IPS-18c (cell line): ENCODE results near the gene SUPT3H.

Experiments
- H3K4me3 ChIP-seq: 2 replicates; pipeline ENCODE4 v1.7.0; 2013; ENCODE audit warnings: low read depth, mild to moderate bottlenecking, low read length, moderate library complexity; ENCODE audit not compliant: insufficient read depth
- H3K9me3 ChIP-seq: one replicate; pipeline ENCODE4 v1.6.1; 2013; ENCODE audit warnings: mild to moderate bottlenecking, low read length, moderate library complexity; ENCODE audit not compliant: control insufficient read depth, insufficient read depth

Gene SUPT3H

DNA sequence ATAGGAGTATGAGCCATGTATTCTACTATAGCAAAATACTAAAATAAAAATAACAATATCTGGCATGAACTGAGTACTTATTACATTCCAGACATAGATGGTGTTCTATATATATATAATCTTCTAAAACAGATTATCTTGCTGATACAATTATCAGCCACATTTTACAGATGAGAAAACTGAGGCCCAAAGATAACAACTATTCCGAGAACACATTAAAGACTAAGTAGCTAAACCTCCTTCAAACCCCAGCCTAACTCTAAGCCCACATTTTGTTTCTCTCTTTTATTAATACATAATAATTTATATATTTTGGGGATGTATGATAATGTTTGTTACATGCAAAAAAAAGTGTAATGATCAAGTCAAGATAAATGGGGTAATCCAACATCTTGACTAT, 148.3 kb downstream of the SUPT3H start:
- no peaks in the 10 kb centered on the region for H3K9me3 ChIP-seq

DNA sequence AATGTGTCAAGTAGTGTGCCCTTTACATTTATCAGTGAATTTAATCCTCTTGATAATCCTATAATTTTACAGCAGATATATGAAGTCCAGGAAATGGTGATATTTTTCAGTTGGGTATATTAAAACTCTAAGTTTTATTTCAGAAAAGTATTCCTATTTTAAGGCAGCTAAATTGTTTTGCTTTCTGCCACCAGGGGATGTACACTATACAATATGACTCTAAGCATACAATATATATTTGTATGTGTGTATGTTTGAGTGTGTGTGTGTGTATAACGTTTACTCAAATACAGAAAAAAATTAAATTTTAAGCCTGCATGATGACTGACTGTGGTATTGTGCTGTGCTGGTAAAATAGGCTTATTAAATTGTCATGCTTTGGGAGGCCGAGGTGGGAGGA, 151.7 kb downstream of the SUPT3H start:
- Histone ChIP-seq H3K4me3 (no peak overlapping the region), H3K9me3 (no peaks in the 10 kb centered on the region)

More for the DNA sequence above, 148.3 kb downstream of the SUPT3H start:
- H3K4me3 ChIP-seq: no peak overlapping the region

DNA sequence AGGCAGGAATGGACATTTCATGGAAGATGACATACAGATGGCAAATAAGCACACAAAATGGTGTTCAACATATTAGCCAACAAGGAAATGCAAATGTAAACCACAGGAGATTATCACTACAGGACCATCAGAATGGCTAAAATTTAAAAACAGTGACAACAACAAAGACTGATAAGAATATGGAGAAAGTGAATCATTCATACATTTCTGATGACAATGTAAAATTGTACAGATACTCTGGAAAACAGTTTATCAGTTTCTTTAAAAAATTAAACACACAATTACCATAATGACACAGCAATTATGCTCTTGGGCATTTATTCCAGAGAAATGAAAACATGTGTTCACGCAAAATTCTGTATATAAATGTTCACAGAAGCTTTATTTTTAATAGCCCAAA, 155.4 kb downstream of the SUPT3H start:
- Histone ChIP-seq H3K4me3 (no peak overlapping the region), H3K9me3 (no peaks in the 10 kb centered on the region)

- H3K4me3 ChIP-seq: no peak overlapping the region
- H3K9me3 ChIP-seq: no peaks in the 10 kb centered on the region
Observed at GRCh38 chr6:45215759-45216158, 162.0 kb downstream of the SUPT3H start.

DNA sequence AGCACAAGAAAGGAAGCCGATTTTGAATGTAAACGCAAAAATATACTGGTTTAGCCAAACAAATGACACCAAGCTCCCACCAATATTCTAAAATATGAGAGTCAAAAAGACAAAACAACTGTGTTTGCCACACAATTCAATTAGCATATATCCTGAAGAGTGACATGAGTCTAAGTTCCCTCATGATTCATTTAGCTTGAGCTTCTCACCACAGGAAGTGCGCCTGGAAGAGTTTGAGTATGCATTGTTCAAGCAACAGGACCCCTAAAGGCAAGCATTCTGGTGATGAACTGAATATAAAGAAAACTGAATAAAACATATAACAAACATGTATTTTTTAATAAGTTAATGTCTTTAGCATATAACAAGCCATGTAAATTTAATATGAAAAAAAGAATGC, 164.8 kb downstream of the SUPT3H start:
- Histone ChIP-seq H3K4me3 (no peak overlapping the region), H3K9me3 (peaks cover 5% of the 10 kb centered on the region)

DNA sequence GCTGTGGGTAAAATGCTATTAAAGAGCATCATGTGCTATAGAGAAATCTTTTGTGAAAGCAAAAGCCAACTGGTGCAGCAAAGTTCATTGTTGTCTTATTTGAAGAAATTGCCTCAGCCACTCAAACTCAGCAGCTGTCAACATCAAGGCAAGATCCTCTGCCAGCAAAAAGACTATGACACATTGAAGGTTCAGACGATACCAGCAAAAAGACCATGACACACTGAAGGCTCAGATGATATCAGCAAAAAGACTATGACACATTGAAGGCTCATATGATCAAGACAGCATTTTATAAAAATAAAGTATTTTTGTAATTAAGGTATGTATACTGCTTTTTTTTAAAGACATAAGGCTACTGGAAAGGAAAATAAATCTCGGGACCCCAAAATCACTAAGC, 168.0 kb downstream of the SUPT3H start:
- H3K4me3 ChIP-seq: no peak overlapping the region
- peaks cover 5% of the 10 kb centered on the region for H3K9me3 ChIP-seq

- Histone ChIP-seq H3K9me3 (peaks cover 5% of the 10 kb centered on the region), H3K4me3 (no peak overlapping the region)
Observed at GRCh38 chr6:45206793-45207492, 170.8 kb downstream of the SUPT3H start.

DNA sequence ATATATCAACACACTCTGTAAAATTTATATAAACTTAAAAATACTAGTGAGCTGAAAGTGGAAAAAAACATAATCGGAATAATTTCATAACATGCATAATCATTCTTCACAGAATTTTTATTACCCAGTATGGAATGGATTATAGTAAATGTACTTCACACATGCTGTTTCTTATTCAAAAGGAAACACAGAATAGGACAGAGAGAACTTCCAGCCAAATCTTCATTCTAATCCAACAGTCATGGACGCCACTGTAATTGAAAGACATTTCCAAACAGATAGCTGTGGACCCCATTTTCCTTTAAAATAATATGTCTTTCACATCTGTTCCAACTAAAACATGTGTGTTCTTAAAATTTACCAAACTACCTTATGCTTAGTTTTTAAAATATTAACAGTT, 176.2 kb downstream of the SUPT3H start:
- Histone ChIP-seq H3K4me3 (no peak overlapping the region), H3K9me3 (no peaks in the 10 kb centered on the region)

DNA sequence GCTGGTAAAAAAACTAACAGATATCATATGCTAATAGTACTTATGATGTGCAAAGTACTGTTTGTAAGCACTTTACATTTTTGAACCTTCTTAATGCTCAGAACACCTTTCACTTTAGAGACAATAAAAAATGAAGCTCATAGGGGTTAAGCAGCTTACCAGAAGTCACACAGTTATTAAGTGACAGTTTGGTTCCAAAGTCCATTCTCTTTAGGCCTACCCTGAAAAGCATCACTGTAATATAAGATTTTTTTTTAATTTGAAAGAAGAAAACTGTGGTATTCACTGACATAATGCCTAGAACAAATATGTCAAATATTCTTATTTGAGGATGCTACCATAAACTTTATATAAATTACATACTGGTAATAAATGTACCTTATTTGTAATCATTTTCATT, 177.2 kb downstream of the SUPT3H start:
- Histone ChIP-seq H3K9me3 (no peaks in the 10 kb centered on the region), H3K4me3 (no peak overlapping the region)

GRCh38 chr6:45199554-45199953, 178.2 kb downstream of the SUPT3H start:
- H3K4me3 ChIP-seq: no peak overlapping the region
- H3K9me3 ChIP-seq: no peaks in the 10 kb centered on the region

DNA sequence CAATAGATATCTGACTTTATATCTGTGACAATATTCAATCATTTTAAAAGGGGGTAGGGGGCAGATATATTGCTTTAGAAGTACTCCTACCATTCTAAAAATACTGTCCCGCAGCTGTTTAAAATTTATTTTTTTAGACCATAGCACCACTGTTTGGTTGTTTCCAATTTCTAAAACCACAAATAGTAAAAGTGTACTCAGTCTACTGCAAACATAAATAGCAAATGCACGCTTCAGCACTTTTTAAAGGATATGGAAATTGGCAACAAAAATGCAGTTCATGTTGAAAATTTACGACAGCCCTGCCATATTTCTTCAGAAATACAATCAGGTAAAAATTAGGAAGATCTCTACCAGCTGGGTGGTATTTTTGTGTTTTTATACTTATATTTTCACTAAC, 181.6 kb downstream of the SUPT3H start:
- Histone ChIP-seq H3K9me3 (no peaks in the 10 kb centered on the region), H3K4me3 (no peak overlapping the region)

- no peaks in the 10 kb centered on the region for H3K9me3 ChIP-seq
- H3K4me3 ChIP-seq: no peak overlapping the region
Observed at GRCh38 chr6:45195137-45195536, 182.6 kb downstream of the SUPT3H start.

GRCh38 chr6:45192556-45192955, 185.2 kb downstream of the SUPT3H start:
- H3K4me3 ChIP-seq: no peak overlapping the region
- H3K9me3 ChIP-seq: no peaks in the 10 kb centered on the region

GRCh38 chr6:45191414-45191813, 186.3 kb downstream of the SUPT3H start:
- H3K9me3 ChIP-seq: no peaks in the 10 kb centered on the region
- H3K4me3 ChIP-seq: no peak overlapping the region

DNA sequence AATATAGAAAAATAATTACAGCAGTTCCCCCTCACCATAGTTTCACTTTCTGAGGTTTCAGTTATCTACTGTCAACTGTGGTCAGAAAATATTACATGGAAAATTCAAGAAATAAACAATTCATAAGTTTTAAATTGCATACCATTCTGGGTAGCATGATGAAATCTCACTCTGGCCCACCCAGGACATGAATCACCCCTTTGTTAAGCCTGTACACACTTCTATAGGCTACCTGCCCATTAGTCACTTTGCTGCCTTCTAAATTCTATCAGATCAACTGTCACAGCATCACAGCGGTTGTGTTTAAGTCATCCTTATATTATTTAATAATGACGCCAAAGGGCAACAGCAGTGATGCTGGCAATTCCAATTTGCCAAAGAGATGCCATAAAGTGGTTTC, 189.9 kb downstream of the SUPT3H start:
- H3K4me3 ChIP-seq: no peak overlapping the region
- H3K9me3 ChIP-seq: no peaks in the 10 kb centered on the region

- no peaks in the 10 kb centered on the region for H3K9me3 ChIP-seq
- H3K4me3 ChIP-seq: no peak overlapping the region
Observed at GRCh38 chr6:45185403-45186251, 192.1 kb downstream of the SUPT3H start.

DNA sequence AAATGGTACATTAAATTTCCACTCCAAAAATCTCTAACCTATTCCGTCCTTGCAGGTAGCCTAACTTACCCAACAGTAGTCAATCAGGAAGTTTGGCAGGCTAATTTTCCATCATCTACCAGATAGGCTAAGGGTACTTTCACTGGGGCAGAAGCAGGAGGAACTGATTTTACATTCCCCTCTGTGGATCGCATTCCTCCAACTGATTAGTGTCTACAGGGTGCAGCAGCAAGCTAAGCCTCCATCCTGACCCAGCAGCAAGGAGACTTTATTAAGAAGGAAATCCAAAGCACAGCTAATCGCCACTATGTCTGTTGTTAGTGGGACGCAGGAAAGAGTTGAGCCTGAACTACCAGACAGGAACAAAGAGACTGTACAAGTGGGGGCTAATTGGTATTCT, 192.8 kb downstream of the SUPT3H start:
- no peak overlapping the region for H3K4me3 ChIP-seq

DNA sequence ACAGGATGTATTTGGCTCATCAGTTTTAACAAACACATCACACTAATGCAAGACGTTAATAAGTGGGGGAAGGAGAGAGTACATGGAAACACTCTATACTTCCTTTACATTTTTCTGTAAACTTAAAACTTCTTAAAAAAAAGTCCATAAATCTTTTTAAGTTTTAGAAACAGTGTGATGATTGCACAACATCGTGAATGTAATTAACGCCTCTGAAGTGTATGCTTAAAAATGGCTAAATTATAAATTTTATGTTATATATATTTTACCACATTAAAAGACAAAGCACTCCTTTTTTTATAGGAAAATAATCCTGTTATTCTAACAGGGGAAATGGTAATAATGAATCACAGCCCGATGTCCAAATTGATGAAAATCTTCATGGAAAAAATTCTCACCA, 193.7 kb downstream of the SUPT3H start:
- H3K4me3 ChIP-seq: no peak overlapping the region

More for the DNA sequence above, 192.8 kb downstream of the SUPT3H start:
- H3K9me3 ChIP-seq: no peaks in the 10 kb centered on the region

More for the DNA sequence above, 193.7 kb downstream of the SUPT3H start:
- H3K9me3 ChIP-seq: no peaks in the 10 kb centered on the region
